ENCODE results near the gene ERBB4.
"Not testable (repeated sequence)": the region's sequence is repeated elsewhere in the genome, so short reads cannot be mapped to it uniquely, and the experiment has no call there.

Gene ERBB4

GRCh38 chr2:211673133-211673905 lies 865.3 kb downstream of the ERBB4 start:
- no peak for DNase-seq

DNA sequence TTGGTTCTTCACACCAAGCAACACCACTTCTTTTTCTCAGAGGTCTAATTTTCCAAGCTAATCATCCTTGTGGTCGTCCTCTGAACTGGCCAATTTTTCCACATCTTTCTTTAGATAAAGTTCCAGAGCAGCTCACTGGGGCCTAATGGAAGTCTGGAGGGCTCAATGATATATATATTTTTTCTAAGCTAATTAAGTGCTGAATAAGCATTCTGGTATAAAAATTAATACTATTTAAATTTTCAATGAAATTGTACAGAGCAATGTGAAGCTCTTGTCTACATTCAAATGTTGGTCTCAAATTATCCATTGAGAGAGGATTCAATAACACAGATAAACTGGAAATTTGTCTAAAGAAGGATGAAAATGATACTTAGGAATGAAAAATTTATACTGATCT lies 866.6 kb downstream of the ERBB4 start:
- DNase-seq = no peak

GRCh38 chr2:211665299-211665698 lies 873.3 kb downstream of the ERBB4 start:
- no peak for DNase-seq

DNA sequence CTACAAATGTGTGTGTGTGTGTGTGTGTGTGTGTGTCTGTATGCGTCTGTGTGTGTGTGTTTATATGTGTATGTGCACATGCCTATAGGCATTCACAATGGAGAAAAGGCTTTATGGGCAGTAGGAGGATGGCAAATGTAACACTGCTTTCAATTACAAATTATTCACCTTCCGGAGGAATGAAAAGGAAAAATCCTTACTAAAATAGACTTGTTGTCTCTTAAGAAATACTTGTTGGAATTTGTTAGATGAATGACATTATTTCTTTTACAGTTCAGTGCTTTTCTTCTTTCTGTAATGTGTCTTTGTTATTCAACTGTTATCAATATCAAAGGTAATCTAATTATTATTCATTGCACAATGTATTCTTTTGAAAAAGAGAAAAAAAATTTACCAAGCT lies 874.3 kb downstream of the ERBB4 start:
- DNase-seq = no peak

- DNase-seq = no peak
Observed at GRCh38 chr2:211654211-211654780, 884.3 kb downstream of the ERBB4 start.

DNA sequence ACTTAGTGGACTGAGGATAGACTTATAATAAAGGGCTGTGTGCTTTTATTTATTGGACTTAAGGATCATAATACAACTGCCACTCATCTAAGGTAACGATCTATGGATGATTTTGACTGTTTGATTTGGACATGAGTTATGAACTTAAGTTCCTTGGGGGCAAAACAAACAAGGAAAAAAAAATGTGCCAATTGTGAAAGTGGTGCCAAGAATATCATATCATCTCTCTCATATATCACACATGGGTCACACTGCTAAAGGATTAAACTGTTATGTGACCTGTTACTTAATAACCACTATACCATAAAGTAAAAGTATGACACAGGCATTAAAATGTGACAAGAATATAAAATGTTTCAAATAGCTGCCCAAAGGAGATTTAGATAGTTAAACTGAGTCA lies 886.3 kb downstream of the ERBB4 start:
- DNase-seq = no peak

DNA sequence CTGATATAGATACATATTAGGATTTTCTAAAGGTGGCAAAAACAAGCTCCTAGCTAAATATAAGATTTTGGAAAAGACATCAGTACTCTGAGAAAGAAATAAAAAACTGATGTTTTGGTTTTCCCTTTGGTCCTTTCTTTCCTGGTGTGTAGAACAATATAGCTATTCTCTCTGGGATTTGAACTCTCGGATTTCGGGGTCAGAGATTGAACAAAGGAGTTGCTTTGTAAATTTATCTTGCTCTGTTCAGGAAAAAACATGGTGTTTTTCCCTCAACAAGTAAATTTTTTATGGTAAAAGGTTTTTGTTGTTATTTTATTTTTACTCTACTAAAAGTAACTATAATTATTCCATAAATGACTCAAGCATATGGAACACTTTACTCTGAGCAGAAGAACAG lies 889.3 kb downstream of the ERBB4 start:
- DNase-seq = no peak

- no peak for DNase-seq
Observed at GRCh38 chr2:211631503-211631902, 907.1 kb downstream of the ERBB4 start.

DNA sequence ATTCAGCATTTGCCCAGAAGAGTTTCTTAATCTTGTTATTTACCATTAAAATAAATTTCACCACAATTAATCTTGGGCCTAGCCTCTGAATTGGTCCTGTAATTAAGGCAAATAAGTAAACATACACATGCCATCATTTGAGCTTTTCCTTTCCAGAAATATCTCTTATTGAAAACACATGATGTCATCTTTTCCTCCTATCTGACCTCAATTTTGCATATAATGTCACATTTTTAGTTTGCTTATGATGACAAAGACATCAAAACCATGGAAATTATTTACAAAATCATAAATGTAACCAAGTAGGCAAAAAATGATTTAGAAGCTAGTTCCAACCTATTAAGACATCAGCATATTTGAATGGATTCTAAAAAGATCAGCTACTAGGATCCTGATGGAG lies 915.5 kb downstream of the ERBB4 start:
- no peak for DNase-seq

GRCh38 chr2:211620986-211621385 lies 917.6 kb downstream of the ERBB4 start:
- DNase-seq = no peak

DNA sequence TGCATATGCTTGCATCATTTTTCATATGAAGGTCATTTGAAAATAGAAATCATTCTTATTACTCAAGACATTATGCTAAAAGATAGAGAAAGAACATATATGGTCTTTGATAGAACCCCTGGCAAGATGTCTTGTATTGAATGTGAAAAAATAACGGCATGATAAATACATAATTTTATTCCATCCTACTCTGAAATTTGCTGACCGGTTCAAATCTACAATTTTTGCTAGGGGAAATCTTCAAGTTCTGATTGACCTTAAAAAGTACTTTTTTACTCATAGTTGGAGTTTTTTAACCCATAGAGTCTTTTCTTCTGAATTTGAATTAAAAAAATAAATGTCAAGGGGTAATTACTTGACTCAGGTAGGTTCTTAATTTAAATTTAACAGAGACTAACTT lies 920.8 kb downstream of the ERBB4 start:
- no peak for DNase-seq

DNA sequence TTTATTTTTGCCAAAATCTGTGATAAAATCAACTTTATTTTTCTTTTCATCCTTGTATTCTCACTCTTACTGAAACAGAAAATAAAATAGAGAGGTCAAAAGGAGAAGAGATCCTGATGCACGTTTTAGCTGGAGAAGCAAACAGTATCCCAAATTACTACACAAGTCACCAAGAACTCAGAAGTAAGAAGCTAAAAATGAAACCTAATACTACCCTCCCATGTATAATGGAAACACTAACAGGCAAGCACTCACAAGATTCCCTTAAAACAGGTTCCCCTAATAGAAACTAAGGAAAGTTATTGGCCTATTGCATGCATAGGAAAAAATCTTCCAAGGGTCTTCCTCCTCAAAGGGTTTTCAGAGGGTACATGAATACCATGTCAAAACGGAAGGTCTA lies 927.0 kb downstream of the ERBB4 start:
- no peak for DNase-seq

GRCh38 chr2:211611061-211611518 lies 927.5 kb downstream of the ERBB4 start:
- no peak for DNase-seq

DNA sequence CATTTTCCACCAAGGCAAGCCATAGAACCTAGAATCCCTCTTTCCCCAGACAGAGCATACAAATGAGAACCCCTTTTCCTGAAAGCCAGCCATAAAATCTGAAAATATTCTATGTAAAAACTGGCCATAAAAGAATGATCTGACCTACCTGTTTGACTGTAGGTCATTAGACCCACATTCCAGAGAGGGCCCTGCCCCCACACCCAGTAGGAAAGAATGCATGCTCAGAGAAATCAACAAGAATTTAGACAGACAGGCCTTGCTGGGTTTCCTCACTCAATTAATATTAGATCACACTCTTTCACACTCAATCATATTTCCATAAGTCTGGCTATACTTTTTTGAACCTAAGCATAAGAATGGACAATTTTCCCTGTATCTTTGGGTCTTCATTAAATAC lies 929.5 kb downstream of the ERBB4 start:
- DNase-seq = no peak

DNA sequence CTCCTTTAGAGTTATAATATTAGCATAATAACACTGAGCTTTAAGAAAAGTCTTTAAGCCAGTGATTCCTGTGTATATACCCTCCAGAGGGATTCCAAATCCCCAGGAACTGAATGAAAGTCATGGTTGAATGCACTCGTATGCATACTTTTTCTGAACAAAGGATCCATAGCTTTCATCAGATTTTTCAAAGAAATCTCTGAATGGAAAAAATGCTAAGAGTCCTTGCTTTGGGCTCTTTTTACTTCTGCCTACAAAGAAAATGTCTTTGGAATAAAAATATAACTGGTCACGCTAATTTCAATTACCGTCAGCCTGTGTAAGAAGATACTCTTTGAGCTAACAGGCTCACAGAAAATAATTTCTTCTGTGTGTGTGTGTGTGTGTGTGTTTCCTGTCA lies 939.5 kb downstream of the ERBB4 start:
- DNase-seq = no peak

DNA sequence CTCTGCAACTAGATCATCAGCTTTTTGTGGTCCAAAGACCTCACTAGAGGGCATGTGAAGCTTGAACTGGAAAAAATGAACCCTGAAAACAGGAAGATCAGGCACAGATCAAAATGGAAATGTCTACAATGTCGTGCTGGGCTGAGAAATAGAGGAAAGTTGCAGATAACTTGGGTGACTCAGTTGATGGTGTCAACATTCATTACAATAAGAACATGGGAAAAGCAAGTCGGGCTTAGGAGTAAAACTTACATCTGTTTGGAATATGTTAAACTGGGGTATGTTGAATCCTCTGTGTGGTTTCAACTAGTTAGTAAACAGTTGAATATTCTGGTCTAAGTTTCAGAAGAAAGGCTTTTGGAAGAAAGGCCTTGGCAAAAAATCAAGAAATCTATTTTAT lies 940.4 kb downstream of the ERBB4 start:
- DNase-seq = no peak

GRCh38 chr2:211592006-211592405 lies 946.6 kb downstream of the ERBB4 start:
- not testable (repeated sequence) for DNase-seq

DNA sequence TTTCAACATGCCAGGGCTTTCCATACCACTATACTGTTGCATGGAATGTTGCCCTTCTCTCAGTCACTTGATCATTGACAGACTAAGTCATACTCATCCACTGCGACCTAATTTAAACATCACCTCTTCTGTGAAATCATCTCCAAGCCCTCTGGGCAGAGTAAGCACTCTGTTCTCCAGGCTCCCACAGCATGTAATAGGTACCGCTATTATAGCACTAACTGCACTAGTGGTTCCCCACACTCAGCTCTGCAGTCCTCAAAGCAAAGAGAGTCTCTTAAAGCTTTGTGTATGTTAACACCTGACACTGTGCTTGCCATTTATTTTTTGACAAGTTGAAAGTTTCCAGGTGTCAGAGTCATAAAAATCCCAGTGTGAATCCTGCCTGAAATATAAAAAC lies 947.2 kb downstream of the ERBB4 start:
- DNase-seq = no peak

DNA sequence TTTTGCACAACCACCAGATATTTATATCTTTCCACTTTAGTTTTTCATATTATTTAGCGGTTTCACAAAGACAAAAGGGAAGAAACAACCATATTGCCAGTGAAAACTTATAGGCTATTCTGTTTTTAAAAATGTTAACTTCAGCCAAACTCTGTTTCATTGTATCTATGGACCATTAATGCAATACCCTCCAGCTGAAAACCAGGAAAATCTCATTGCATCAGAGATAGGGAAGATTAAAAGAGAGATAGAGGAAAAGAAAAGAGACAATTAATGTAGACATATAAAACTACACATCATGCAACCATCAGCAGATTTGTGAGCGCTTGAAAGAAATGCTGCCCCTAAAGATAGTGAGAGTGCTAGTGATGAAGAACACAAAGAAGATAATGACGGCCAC lies 970.2 kb downstream of the ERBB4 start:
- DNase-seq = no peak

DNA sequence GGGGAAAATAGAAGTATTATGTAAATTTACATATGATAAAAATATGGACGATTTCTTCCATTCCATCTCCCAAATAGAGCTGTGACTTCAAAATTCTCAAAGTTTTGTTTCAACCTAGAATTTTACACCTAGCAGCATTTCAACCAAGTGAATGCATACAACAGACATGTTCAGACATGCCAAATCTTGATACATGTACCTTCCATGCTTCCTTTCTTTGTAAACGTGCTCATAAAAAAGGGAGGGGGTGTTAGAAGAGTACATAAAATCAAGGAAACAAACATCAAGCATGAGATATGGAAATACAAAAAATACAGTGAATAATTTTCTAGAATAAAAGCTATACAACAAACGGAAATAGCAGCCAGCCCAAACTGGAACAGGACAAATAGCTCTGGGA lies 974.2 kb downstream of the ERBB4 start:
- DNase-seq = no peak

DNA sequence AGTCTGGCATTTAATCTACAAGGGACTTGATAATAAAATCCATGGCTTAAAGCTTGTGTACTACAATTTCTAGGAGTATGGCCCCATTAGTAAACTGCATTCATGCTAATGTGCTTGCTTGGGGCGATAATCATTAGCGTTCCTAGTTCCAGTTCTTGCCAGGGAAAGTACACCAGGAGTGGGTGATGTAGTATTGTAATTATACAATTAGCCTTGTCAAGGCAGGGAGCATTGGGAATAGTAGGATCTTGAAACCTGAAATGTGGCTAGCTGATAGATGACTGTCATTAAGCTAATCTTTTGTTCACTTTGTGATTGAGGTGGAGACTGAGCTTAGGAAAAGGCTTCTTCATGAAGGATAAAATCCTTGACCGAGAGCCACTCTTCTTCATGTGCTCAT lies 993.0 kb downstream of the ERBB4 start:
- DNase-seq = no peak

DNA sequence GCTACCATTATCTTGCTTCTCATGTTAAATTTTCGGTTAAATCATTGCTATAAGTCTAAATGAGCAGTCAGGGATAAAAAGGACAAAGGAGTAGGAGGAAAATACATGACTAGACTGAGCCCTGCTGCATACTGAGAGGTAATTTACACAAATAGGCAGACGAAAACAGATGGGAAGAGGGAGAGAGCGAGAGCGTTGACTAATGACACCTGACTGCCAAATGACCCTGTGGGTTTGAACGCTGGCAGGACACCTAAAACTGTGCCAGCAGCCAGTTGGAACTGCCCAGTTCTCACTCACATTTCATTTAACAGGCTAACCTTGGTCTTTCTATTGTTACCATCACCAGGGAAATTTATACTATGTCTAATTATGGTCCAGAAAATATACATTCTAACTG lies 1004.0 kb downstream of the ERBB4 start:
- peak; percentile 88 for DNase-seq

DNA sequence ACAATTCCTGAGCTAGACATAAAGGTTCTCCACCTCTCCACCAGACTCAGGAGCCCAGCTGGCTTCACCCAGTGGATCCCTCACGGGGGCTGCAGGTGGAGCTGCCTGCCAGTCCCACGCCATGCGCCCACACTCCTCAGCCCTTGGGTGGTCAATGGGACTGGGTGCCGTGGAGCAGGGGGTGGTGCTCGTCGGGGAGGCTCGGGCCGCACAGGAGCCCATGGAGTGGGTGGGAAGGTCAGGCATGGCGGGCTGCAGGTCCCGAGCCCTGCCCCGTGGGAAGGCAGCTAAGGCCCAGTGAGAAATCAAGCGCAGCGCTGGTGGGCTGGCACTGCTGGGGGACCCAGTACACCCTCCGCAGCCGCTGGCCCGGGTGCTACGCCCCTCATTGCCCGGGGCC lies 1014.4 kb downstream of the ERBB4 start:
- not testable (repeated sequence) for DNase-seq

DNA sequence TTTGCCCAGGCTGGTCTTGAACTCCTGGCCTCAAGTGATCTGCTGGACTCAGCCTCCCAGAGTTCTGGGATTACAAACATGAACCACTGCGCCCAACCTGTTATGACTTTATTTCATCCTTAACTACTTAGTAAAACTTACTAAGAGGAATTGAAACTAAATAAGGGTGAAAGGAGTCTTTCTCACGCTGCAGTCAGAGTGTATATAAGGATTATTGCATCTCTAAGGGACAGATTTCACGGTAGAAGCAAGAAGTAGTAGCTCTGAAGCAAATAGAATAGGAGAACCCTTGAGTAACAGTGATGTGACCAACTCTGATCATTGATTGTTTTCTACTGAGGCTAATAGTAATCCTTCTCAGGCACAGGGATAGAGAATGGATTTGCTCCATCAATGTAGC lies 1022.1 kb downstream of the ERBB4 start:
- no peak for DNase-seq

- DNase-seq = no peak
Observed at GRCh38 chr2:211514049-211514448, 1024.6 kb downstream of the ERBB4 start.
